ENCODE results near the gene MOCOS.

GRCh38 chr18:36179562-36180355, 7.5 kb upstream of the MOCOS start:
- no peak for TF ChIP-seq CTCF (IDR thresholded peaks at IDR 0.05; ENCODE audit: poor library complexity)
- TF ChIP-seq EZH2 (IDR thresholded peaks at IDR 0.05; ENCODE audit: borderline replicate concordance), result no peak
- no peak for TF ChIP-seq EZH2phosphoT487 (IDR thresholded peaks at IDR 0.05; ENCODE audit: low read depth, severe bottlenecking, unreplicated experiment)
